Measurements from ENCODE around the gene TPM3. TPM values are rescaled to one million over a fixed set of nuclear protein-coding genes. Genes with fewer than 3 reads are reported as not detected.

Gene TPM3
- total and polyA plus RNA-seq, 9 of the 15 experiments (the other 6 are each of a cell fraction or from before 2014, with no cell fraction given) = 202 to 604 (median 421) TPM

DNA sequence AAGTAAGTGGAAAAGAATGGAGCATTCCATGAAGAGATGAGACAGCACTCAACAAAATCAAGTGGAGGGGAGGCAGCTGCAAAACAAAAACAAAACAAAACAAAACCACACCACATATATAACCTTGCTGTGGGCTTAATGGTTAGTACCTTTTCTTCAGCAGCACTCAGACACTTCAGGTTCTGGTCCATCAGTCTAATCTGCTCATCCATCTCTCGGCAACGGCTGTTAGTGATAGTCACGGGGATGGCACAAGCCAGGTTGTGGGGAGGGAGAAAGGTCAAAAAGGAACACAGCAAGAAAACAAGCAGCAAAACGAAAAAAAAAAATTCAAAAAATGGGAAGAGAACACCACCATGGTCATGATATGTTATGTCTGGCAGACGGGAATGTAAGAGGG, 20.0 kb downstream of the TPM3 start (continued):
- TF ChIP-seq NR3C1 (CRISPR knock-in tag; IDR thresholded peaks at IDR 0.05) = no peak
- TF ChIP-seq ELK3 (CRISPR knock-in tag; IDR thresholded peaks at IDR 0.05) = no peak
- TF ChIP-seq, protein P1, sequence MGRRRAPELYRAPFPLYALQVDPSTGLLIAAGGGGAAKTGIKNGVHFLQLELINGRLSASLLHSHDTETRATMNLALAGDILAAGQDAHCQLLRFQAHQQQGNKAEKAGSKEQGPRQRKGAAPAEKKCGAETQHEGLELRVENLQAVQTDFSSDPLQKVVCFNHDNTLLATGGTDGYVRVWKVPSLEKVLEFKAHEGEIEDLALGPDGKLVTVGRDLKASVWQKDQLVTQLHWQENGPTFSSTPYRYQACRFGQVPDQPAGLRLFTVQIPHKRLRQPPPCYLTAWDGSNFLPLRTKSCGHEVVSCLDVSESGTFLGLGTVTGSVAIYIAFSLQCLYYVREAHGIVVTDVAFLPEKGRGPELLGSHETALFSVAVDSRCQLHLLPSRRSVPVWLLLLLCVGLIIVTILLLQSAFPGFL (CRISPR knock-in tag; IDR thresholded peaks at IDR 0.05) = no peak
- TF ChIP-seq, protein P2, sequence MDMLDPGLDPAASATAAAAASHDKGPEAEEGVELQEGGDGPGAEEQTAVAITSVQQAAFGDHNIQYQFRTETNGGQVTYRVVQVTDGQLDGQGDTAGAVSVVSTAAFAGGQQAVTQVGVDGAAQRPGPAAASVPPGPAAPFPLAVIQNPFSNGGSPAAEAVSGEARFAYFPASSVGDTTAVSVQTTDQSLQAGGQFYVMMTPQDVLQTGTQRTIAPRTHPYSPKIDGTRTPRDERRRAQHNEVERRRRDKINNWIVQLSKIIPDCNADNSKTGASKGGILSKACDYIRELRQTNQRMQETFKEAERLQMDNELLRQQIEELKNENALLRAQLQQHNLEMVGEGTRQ (CRISPR knock-in tag; IDR thresholded peaks at IDR 0.05) = no peak
- TF ChIP-seq CUX1 (CRISPR knock-in tag; IDR thresholded peaks at IDR 0.05) = no peak
- TF ChIP-seq SP2 (IDR thresholded peaks at IDR 0.05; ENCODE audit: extremely low read depth, low read depth, low read length, poor library complexity, severe bottlenecking) = no peak
- TF ChIP-seq, protein P3, sequence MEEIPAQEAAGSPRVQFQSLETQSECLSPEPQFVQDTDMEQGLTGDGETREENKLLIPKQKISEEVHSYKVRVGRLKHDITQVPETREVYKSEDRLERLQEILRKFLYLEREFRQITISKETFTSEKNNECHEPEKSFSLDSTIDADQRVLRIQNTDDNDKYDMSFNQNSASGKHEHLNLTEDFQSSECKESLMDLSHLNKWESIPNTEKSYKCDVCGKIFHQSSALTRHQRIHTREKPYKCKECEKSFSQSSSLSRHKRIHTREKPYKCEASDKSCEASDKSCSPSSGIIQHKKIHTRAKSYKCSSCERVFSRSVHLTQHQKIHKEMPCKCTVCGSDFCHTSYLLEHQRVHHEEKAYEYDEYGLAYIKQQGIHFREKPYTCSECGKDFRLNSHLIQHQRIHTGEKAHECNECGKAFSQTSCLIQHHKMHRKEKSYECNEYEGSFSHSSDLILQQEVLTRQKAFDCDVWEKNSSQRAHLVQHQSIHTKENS (CRISPR knock-in tag; IDR thresholded peaks at IDR 0.05) = no peak
- TF ChIP-seq GABPA (tag; conservative IDR thresholded peaks at IDR 0.05; ENCODE audit: low read depth) = no peak
- no peak for TF ChIP-seq ZNF24 (IDR thresholded peaks at IDR 0.05)
- no peak for TF ChIP-seq ZNF184 (CRISPR knock-in tag; IDR thresholded peaks at IDR 0.05)
- no peak for TF ChIP-seq TCFL5 (CRISPR knock-in tag; conservative IDR thresholded peaks at IDR 0.05)
- TF ChIP-seq TAL1 (IDR thresholded peaks at IDR 0.05) = no peak

Data from K562 (cell line).